ENCODE measurements around the gene QRFP. TPM values are rescaled to one million over a fixed set of nuclear protein-coding genes. Genes with fewer than 3 reads are reported as not detected.

QRFP gene
- total and polyA plus RNA-seq, 4 donors: 0.05 TPM; not detected in 3

DNA sequence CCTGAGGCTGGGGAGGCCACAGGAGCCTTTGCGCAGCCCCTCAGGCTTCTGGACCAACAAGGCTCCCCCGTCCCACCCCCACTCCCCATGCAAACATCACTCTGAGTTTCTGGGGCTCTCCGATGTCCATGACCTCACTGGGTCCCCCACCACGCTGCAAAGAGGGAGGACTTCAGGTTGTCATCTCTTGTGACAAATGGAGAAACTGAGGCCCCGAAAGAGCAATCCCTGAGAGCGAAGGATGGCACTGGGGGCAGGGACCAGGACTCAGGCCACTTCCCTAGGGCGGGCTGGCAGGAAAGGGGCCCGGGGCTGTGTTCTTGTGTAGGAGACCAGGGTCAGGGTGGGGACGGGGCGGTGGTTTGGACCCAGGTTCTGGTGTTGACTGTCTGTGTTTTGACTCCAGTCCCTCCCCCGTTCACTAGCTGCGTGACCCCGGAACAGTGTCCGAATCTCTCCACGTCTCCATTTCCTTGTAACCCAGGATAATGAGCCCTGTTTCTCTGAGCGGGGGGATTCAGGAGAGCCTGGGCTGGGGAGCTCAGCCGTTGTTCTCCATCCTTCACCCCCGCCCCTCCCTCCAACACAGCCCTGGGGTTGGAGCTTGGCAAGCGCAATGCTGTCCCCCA, 28.6 kb upstream of the QRFP start:
- WGBS: 76% methylated on average over 19 of the region's 19 CpGs
- H3K27me3 ChIP-seq (ENCODE audit: control insufficient read depth in 4 of 4, insufficient read depth in 4 of 4, low read length in 3 of 4): peaks cover 0 to 3% (median 0%) of the 10 kb centered on the region in 4 donors

DNA sequence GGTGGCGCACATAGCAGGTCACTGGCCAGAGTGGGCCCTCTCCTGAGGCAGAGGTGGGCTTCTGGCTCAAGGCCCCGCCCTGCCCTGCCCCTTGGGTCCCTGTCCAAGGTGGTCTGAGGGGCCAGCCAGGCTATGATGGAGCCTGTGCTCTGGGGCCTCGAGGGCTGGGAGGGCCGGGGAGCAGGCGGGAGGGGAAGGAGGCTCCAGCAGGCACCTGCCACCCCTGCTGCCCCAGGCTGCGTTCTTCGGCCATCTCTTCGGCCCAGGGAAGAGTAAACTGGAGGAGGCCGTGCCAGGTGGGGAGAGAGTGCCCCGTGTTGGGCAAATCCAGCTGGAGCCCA, 27.8 kb upstream of the QRFP start:
- H3K27me3 ChIP-seq (ENCODE audit: control insufficient read depth in 4 of 4, insufficient read depth in 4 of 4, low read length in 3 of 4): peaks cover 0 to 3% (median 0%) of the 10 kb centered on the region in 4 donors
- no peaks in the 10 kb centered on the region for H3K4me1 ChIP-seq (ENCODE audit: control insufficient read depth in 4 of 4, insufficient read depth in 4 of 4, low read length in 3 of 4)
- no peak overlapping the region for H3K9ac ChIP-seq (ENCODE audit: low read depth in 1 of 2, low read length in 2 of 2)
- DNase-seq (ENCODE audit: low spot score): no peak
- TF ChIP-seq FOXA2 (IDR thresholded peaks at IDR 0.05) (no peak), EGR1 (IDR thresholded peaks at IDR 0.05; ENCODE audit: low read depth in 2 of 2) (no peak), ZBTB33 (IDR thresholded peaks at IDR 0.05) (no peak), FOXA1 (IDR thresholded peaks at IDR 0.05) (no peak), ATF3 (IDR thresholded peaks at IDR 0.05) (no peak), GABPA (IDR thresholded peaks at IDR 0.05 in 1 of 2, conservative IDR thresholded peaks at IDR 0.05 in 1 of 2) (no peak), CTCF (IDR thresholded peaks at IDR 0.05; ENCODE audit: low read depth, low read length, missing input control) (no peak), REST (IDR thresholded peaks at IDR 0.05) (no peak), NR2F2 (IDR thresholded peaks at IDR 0.05) (no peak)
- no peak overlapping the region for H3K4me3 ChIP-seq (ENCODE audit: low read depth in 1 of 3, low read length in 3 of 3)
- 76% methylated on average over 10 of the region's 10 CpGs for WGBS
- no peak overlapping the region for H3K27ac ChIP-seq (ENCODE audit: low read depth in 1 of 2, low read length in 2 of 2)
- no peaks in the 10 kb centered on the region for H3K36me3 ChIP-seq (ENCODE audit: control insufficient read depth in 4 of 4, insufficient read depth in 3 of 4, low read depth in 1 of 4, low read length in 3 of 4)
- no peaks in the 10 kb centered on the region for H3K9me3 ChIP-seq (ENCODE audit: control insufficient read depth in 4 of 4, low read length in 3 of 4)

More for the DNA sequence above, 28.6 kb upstream of the QRFP start:
- no peak overlapping the region for H3K27ac ChIP-seq (ENCODE audit: low read depth in 1 of 2, low read length in 2 of 2)
- no peaks in the 10 kb centered on the region for H3K36me3 ChIP-seq (ENCODE audit: control insufficient read depth in 4 of 4, insufficient read depth in 3 of 4, low read depth in 1 of 4, low read length in 3 of 4)
- no peak overlapping the region for H3K9ac ChIP-seq (ENCODE audit: low read depth in 1 of 2, low read length in 2 of 2)
- H3K4me1 ChIP-seq (ENCODE audit: control insufficient read depth in 4 of 4, insufficient read depth in 4 of 4, low read length in 3 of 4): no peaks in the 10 kb centered on the region
- H3K4me3 ChIP-seq (ENCODE audit: low read depth in 1 of 3, low read length in 3 of 3): no peak overlapping the region
- H3K9me3 ChIP-seq (ENCODE audit: control insufficient read depth in 4 of 4, low read length in 3 of 4): no peaks in the 10 kb centered on the region
- DNase-seq (ENCODE audit: low spot score): no peak
- TF ChIP-seq NR2F2 (IDR thresholded peaks at IDR 0.05) (no peak), FOXA2 (IDR thresholded peaks at IDR 0.05) (no peak), YY1 (IDR thresholded peaks at IDR 0.05) (no peak), HNF4G (IDR thresholded peaks at IDR 0.05) (no peak), TAF1 (conservative IDR thresholded peaks at IDR 0.05) (no peak), EGR1 (IDR thresholded peaks at IDR 0.05; ENCODE audit: low read depth in 2 of 2) (no peak), FOXA1 (IDR thresholded peaks at IDR 0.05) (no peak), RXRA (IDR thresholded peaks at IDR 0.05) (no peak)

Data from liver (tissue), 9 donors.